ENCODE measurements around the gene ZSCAN5A.
"Not testable (repeated sequence)": the region's sequence is repeated elsewhere in the genome, so short reads cannot be mapped to it uniquely, and the experiment has no call there.

Gene ZSCAN5A

GRCh38 chr19:56211718-56212117 is 102.9 kb downstream of the ZSCAN5A start (continued):
- TF ChIP-seq YY1 (tag by site-specific recombination; IDR thresholded peaks at IDR 0.05) (no peak), ZNF211 (tag by site-specific recombination; IDR thresholded peaks at IDR 0.05; ENCODE audit: low read depth) (no peak)

GRCh38 chr19:56210036-56210435 is 104.6 kb downstream of the ZSCAN5A start:
- CTCF ChIA-PET: interaction anchor here (0.9 kb wide), 1 partner anchor 12 kb away, joined by 3 read pairs; no protein-coding TSS in a partner anchor
- H3K4me1 ChIP-seq (ENCODE audit: control insufficient read depth, insufficient read depth, low read length); H3K36me3 ChIP-seq (ENCODE audit: control insufficient read depth in 2 of 2, insufficient read depth in 1 of 2, low read length in 2 of 2); H3K9me3 ChIP-seq (ENCODE audit: control insufficient read depth, insufficient read depth, low read depth, low read length); H3K4me3 ChIP-seq (ENCODE audit: low read depth, low read length); POLR2A ChIA-PET; H3K27ac ChIP-seq (ENCODE audit: extremely low read depth, low read depth, low read length): not testable (repeated sequence)

GRCh38 chr19:56209091-56209490 is 105.5 kb downstream of the ZSCAN5A start:
- no peaks in the 10 kb centered on the region for H3K9me3 ChIP-seq (ENCODE audit: control insufficient read depth, insufficient read depth, low read depth, low read length)
- ChIA-PET CTCF (no interaction called here), POLR2A (no interaction called here)
- H3K4me3 ChIP-seq (ENCODE audit: low read depth, low read length): no peak overlapping the region
- no peaks in the 10 kb centered on the region for H3K4me1 ChIP-seq (ENCODE audit: control insufficient read depth, insufficient read depth, low read length)
- H3K36me3 ChIP-seq (ENCODE audit: control insufficient read depth in 2 of 2, insufficient read depth in 1 of 2, low read length in 2 of 2): no peaks in the 10 kb centered on the region
- no peak overlapping the region for H3K27ac ChIP-seq (ENCODE audit: extremely low read depth, low read depth, low read length)
- TF ChIP-seq ZSCAN30 (tag by site-specific recombination; IDR thresholded peaks at IDR 0.05) (no peak), ZNF19 (tag by site-specific recombination; IDR thresholded peaks at IDR 0.05; ENCODE audit: low read depth) (no peak), ZNF530 (tag by site-specific recombination; IDR thresholded peaks at IDR 0.05; ENCODE audit: low read depth) (no peak), ZBTB49 (tag by site-specific recombination; IDR thresholded peaks at IDR 0.05; ENCODE audit: low read depth) (no peak), ZNF596 (tag by site-specific recombination; IDR thresholded peaks at IDR 0.05) (no peak), ELK4 (IDR thresholded peaks at IDR 0.05; ENCODE audit: borderline replicate concordance, low read depth, low read length) (no peak), ZNF571 (tag by site-specific recombination; IDR thresholded peaks at IDR 0.05) (no peak), ZNF658 (tag by site-specific recombination; IDR thresholded peaks at IDR 0.05) (no peak), ZNF280C (tag by site-specific recombination; IDR thresholded peaks at IDR 0.05) (no peak), ZNF580 (tag by site-specific recombination; IDR thresholded peaks at IDR 0.05) (no peak), ZNF518A (tag by site-specific recombination; conservative IDR thresholded peaks at IDR 0.05; ENCODE audit: low read depth) (no peak), ZNF521 (tag by site-specific recombination; IDR thresholded peaks at IDR 0.05) (no peak), ZNF555 (tag by site-specific recombination; conservative IDR thresholded peaks at IDR 0.05) (no peak), HOXD13 (CRISPR knock-in tag; IDR thresholded peaks at IDR 0.05; ENCODE audit: borderline replicate concordance) (no peak), ZBTB11 (tag by site-specific recombination; conservative IDR thresholded peaks at IDR 0.05; ENCODE audit: low read depth) (no peak), MEIS1 (CRISPR knock-in tag; IDR thresholded peaks at IDR 0.05; ENCODE audit: borderline replicate concordance) (no peak)
